BJ (cell line): Measurements from ENCODE around the gene GRAMD1B. TPM values are rescaled to one million over a fixed set of nuclear protein-coding genes. Genes with fewer than 3 reads are reported as not detected.
A peak's percentile ranks its signal among the peaks of the same experiment; 100 is the strongest.

Experiments
- CTCF ChIA-PET: fragments of 350-600 bp; formaldehyde crosslinking; extraction: SDS; loops from one replicate; lab custom pipeline; 2021; ENCODE audit warnings: antibody characterized with exemption, inconsistent platforms; lab: Yijun Ruan, JAX
- POLR2A ChIA-PET: fragments of 300-600 bp; sonication (Branson Sonifier 250); formaldehyde crosslinking; extraction: SDS; loops from one replicate; lab custom pipeline; 2021; ENCODE audit warnings: antibody characterized with exemption; lab: Charles Lee
- DNase-seq: peaks from one replicate; pipeline ENCODE4 v3.0.0-alpha.2; 2011; ENCODE audit warnings: low read depth
- H3K27me3 ChIP-seq: 2 replicates; pipeline ENCODE4 v1.6.0; 2011; ENCODE audit warnings: low read length; ENCODE audit not compliant: control insufficient read depth, insufficient read depth
- H3K36me3 ChIP-seq: 2 replicates; pipeline ENCODE4 v1.5.1; 2011; ENCODE audit warnings: low read length; ENCODE audit not compliant: control insufficient read depth, insufficient read depth
- H3K4me3 ChIP-seq: 2 replicates; pipeline ENCODE4 v1.5.1; 2011; ENCODE audit warnings: low read depth, mild to moderate bottlenecking, control low read depth, low read length
- polyA plus RNA-seq: library from polyadenylated mRNA; depleted of rRNA; stranded (reverse); fragments of >200 nt; gene quantifications from 2 replicates; pipeline ENCODE4 v1.2.3, GENCODE V29; 2011
- TF ChIP-seq, protein P1 (sequence below): IDR thresholded peaks from 2 replicates; pipeline ENCODE4 v1.5.1; 2011; ENCODE audit warnings: low read depth, mild to moderate bottlenecking, control low read depth, inconsistent platforms, low read length, moderate library complexity; ENCODE audit not compliant: insufficient read depth

GRAMD1B gene
- polyA plus RNA-seq, 1 experiment = 11.7 TPM

DNA sequence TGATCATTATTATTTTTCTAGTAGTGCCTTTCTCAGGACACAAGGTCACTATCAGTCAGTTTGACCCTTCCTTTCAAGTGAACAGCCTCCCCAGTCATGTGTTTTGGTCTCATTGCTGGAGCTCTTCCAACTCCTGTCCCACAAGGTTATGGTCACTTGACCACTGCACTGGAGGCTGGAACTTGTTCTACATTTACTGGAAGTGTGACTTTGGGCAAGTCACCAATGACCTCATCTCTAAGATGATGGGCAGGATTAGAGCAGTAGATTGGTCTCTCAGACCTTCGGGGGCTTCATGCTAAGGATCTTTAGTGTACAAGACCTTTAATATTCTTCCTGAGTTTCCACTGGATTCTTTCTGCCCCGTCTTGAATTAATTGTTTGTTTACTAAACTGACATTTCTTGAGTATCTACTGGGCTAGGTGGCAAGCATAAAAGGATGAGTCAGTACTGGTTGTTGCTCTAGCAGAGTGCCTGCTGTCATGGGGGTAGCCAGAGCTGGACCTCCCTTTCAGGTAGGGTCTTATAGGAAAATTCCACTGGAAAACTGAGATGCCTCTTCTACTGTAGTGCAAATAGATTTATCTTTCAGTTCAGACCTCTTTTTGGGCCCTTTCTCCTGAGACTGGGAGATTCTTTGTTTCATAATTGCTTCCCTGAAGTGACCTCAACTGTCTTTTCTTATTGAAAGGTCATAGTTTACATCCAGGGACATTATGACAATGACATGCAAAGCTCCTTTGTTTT lies 106.8 kb downstream of the GRAMD1B start:
- POLR2A ChIA-PET = no interaction called here

DNA sequence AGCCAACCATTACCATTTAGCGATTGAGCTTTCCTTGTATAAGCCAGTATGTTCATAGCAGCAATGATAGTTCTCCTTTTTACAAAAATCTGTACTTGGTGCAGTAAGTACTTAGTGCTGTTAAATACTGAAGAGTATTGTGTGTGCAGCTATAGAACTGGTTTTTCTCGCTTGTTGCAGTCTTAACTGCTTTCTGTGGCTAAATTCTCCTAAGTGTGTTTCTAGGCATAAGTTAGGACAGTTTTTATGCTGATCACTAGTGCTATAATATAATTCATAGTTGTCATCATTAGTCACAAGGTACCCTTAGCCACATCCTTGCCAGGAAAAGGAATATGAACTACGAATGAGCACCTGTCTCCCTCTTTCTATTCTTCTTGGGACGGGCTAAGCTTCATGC lies 107.7 kb downstream of the GRAMD1B start:
- H3K27me3 ChIP-seq = no peaks in the 10 kb centered on the region
- TF ChIP-seq, protein P1, sequence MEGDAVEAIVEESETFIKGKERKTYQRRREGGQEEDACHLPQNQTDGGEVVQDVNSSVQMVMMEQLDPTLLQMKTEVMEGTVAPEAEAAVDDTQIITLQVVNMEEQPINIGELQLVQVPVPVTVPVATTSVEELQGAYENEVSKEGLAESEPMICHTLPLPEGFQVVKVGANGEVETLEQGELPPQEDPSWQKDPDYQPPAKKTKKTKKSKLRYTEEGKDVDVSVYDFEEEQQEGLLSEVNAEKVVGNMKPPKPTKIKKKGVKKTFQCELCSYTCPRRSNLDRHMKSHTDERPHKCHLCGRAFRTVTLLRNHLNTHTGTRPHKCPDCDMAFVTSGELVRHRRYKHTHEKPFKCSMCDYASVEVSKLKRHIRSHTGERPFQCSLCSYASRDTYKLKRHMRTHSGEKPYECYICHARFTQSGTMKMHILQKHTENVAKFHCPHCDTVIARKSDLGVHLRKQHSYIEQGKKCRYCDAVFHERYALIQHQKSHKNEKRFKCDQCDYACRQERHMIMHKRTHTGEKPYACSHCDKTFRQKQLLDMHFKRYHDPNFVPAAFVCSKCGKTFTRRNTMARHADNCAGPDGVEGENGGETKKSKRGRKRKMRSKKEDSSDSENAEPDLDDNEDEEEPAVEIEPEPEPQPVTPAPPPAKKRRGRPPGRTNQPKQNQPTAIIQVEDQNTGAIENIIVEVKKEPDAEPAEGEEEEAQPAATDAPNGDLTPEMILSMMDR = no peak
- no peaks in the 10 kb centered on the region for H3K36me3 ChIP-seq
- POLR2A ChIA-PET = interaction anchor here (0.8 kb wide), 1 partner anchor 9 kb away, joined by 3 read pairs; no protein-coding TSS in a partner anchor
- CTCF ChIA-PET = interaction anchor here (1.0 to 1.7 kb wide), 8 partner anchors 10 to 42 kb away, joined by 3 to 9 read pairs (median 5); no protein-coding TSS in a partner anchor
- DNase-seq = no peak
- H3K4me3 ChIP-seq = no peak overlapping the region

More for the DNA sequence above, 106.8 kb downstream of the GRAMD1B start:
- CTCF ChIA-PET = interaction anchor here (1.1 to 1.9 kb wide), 8 partner anchors 9 to 44 kb away, joined by 3 to 6 read pairs (median 4); no protein-coding TSS in a partner anchor
- Histone ChIP-seq H3K4me3 (no peak overlapping the region), H3K36me3 (no peaks in the 10 kb centered on the region), H3K27me3 (no peaks in the 10 kb centered on the region)
- TF ChIP-seq, protein P1 = no peak
- DNase-seq = no peak

DNA sequence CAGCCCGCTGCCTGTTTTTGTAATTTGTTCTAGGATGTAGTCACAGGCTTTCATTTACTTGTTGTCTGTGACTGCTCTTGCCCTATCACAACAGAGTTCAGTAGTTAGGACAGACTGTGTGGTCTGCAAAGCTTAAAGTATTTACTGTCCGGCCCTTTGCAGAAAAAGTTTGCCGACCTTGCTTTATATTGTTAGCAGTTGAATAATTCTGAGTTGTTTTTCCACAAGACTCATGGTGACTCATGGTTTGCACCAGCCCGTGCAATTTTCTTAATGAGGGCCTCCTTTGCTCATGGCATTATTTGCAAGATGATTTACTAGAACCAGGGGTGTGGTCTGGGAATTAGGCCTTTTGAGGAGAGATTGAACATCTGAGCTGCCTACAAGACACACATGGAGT lies 113.7 kb downstream of the GRAMD1B start:
- peak; percentile 89 for DNase-seq
- ChIA-PET POLR2A (no interaction called here), CTCF (interaction anchor here (1.1 to 5.8 kb wide), 4 partner anchors 10 to 33 kb away, joined by 3 to 36 read pairs (median 8); no protein-coding TSS in a partner anchor)
- TF ChIP-seq, protein P1 = no peak
- Histone ChIP-seq H3K36me3 (no peaks in the 10 kb centered on the region), H3K27me3 (no peaks in the 10 kb centered on the region), H3K4me3 (no peak overlapping the region)

DNA sequence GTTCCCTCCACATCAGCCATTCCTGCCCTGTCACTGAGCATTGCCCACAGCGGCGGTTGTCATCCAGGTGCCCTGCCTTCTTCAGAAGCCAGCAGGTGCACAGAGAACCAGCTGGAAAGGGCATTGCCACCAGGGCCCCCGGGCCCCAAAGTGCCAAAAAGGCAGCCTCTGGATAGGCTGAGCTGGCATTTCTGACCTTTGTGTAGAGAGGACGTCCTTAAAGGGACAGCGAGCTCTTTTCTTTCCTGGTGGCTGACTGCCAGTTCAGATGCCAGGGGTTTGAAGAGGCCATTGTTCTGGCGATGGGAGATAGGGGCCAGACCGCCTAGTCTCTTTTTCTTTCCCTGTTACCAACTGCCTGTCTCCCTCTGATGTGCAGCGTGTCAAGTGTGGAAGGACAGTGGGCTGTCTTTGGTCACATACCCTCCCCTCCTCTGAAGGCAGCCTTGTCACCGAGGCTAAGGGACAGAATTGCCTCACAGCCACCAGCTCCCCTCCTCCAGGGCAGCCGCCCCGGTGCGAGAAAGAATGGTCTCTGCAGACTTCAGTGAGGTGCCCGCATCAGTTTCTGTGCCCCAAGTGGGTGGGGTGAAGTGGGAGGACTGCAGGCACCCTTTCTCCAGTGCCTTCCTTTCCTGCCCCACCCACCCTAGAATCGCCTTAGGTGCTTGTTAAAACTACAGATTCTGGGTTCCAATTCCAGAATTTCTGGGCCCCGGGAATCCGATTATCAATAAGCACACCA lies 114.7 kb downstream of the GRAMD1B start:
- TF ChIP-seq, protein P1 = no peak
- no peak for DNase-seq
- no peaks in the 10 kb centered on the region for H3K36me3 ChIP-seq
- H3K27me3 ChIP-seq = no peaks in the 10 kb centered on the region
- POLR2A ChIA-PET = no interaction called here
- H3K4me3 ChIP-seq = no peak overlapping the region
- CTCF ChIA-PET = interaction anchor here (1.9 to 5.8 kb wide), 4 partner anchors 9 to 32 kb away, joined by 4 to 36 read pairs (median 7); no protein-coding TSS in a partner anchor
